Middle frontal gyrus (tissue), 1 donor: ENCODE results near the gene TMPRSS15.
"Not testable (repeated sequence)": the region's sequence is repeated elsewhere in the genome, so short reads cannot be mapped to it uniquely, and the experiment has no call there.

Source experiments
- DNase-seq: peaks from one replicate; pipeline ENCODE4 v3.0.0-alpha.2; 2015; ENCODE audit warnings: low spot score; ENCODE audit errors: extremely low spot score

TMPRSS15 gene

DNA sequence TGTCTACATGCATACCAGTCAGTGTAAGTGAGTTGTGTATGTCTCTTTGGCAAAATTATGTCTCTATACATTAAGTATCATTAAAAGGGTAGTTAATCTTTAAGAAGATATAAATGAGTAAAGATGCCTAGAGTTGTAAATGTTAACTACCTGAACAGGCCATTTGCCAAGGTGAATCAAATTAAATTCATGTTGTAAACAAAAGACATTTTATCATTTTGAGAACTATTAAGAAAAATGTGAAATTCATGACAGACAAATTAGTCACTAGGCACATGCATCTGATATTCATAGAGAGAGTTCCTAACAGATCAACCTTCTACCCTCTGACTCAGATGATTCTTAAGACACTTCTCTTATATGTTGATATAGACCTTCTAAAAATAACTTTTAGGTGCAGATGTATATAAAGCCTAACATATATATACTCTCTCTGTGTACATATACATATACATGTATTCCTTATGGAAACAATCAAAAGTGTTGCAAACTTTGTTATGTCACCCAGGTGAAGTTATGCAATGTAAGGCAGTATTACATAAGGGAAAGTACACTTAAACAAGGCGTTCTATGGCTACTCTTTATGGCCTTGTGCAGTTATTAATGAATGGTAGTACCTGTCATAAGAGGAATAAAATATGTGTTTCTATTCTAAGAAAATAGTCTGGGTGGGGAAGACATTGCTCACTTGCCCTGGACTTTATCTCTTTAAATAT lies at the start of gene TMPRSS15:
TMPRSS15 (minus strand) TSS at position 51 of the 716 bp plus-strand sequence. CDS start 163 bp downstream, outside the sequence.
- DNase-seq = no peak

DNA sequence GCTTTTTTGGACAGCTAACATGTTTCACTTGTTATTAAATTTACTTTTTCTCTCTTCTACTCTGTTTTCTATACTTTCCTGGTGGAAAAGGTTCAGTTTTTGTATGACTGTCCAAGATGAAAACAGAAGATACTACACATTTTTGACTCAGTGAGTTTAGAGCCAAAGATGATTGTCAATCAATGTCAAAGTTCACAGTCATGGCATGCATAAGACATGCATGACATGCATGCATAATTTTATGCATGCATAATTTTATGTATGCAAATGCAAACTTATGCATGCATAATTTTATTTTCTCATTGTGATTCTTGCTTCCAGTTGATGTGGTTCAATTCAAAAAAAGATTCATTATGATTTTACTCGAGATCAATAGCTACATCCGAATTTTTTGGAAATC lies 48.1 kb upstream of the TMPRSS15 start:
- DNase-seq = no peak

DNA sequence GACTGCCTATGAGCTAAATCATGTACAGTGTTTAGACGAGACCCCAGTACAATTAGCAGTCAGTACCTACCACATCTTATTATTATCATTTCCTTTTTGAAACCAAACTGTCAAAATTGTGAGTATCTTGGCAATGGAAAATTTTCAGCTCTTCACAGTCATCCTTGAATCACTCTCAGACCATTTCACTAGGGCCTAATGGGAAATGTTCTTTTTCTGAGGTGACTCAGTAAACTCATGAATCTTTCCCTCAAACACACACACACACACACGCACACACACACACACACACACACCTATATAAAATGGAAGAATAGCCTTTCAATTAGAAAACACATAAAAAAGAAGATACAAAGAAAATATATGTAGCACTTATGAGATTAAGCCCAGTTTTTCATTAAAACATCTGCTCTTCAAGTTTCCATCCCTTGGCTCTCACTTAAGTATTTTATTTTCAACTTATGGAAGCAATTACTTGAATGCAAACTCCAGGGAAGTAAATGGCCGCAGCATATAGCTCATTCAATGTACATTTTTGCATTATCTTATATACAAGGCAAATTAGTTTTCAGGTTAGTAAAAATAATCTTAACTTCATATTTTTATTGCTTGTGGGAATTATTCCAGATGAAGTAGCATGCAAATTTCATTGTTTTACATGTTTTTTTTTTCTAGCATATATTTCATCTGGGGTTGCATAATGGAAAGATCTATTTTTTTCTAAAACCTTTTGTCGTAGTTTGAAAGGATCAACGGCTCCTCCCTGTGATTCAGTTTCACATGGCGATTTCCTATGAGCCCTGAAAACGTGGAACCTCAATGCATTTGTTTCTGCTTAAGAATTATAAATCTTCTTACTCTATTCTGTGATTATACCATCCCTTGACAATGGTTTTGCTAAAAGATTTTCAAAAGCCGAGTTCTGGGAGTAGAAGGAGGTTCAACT lies 46.3 kb upstream of the TMPRSS15 start:
- no peak for DNase-seq

DNA sequence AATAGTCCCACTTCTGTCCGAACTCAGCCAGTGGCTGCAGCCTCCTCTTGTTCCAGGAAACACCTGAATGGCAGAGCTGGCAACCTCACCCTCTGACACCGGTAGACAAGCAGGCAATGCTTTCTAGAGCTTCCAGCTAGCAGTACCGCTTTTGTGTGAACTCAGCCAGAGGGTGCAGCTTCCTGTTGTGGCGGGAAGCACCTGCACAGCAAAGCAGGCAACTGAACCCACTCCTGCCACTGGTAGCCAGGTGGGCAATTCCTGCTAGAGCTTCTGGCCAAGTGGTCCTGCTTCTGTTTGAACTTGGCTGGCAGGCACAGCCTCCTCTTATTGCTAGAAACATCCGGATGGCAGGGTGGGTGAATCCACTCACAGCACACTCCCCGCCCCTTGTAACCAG lies 40.1 kb upstream of the TMPRSS15 start:
- no peak for DNase-seq

DNA sequence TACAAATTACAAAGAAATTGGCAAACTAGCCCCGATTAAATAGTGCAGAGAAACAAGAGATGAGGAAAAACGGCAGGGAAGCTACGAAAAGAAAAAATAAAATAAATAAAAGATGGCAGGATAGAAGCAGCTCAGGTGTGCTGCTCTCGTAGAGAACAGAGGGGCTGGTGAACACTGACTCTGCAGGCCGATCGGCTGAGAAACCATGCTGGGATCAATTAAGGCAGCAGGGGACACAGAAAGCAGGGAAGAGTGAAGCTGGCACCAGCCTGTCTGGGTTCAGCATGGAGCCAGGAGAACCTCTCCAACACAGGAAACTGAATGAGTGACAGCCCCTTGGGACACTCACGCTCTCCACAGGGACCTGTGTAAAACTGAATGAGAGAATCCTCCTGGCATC lies 39.5 kb upstream of the TMPRSS15 start:
- no peak for DNase-seq

DNA sequence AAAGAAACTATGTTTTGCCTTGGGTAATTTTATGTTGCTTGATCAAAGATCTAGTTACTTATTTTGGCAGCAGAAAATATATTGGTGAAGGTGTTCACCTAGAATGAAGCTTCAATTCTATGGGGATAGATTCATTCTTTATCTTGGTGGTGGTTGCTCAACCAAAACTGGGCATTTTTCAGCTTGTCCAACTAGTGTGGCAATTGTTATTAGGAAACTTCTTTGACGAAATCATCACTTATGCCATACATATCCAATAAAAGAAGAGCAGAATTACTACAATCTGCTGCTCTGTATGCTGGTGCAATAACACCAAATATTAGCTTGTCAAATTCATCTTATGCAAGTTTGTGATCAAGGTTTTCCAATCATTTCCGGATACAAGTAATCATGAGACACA lies 26.8 kb upstream of the TMPRSS15 start:
- DNase-seq = no peak

DNA sequence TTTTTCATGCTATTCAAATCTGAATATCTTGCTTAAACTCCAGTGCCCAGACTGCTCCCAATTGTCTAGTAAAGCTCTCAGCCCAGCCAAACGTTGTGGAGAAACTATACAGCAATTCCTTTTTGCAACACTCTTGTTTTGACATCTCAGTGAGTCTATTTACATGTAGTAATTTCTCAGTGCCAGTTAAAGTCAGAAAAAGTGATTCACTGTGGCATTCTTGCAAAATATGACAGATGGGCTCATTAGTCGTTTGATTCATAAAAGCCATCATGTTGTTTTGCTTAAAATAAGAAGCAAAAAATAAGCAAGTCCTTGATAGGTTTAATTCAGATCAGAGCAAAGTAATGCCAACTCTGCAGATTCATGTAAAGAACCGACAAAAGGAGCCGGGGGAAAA lies 20.7 kb upstream of the TMPRSS15 start:
- no peak for DNase-seq

DNA sequence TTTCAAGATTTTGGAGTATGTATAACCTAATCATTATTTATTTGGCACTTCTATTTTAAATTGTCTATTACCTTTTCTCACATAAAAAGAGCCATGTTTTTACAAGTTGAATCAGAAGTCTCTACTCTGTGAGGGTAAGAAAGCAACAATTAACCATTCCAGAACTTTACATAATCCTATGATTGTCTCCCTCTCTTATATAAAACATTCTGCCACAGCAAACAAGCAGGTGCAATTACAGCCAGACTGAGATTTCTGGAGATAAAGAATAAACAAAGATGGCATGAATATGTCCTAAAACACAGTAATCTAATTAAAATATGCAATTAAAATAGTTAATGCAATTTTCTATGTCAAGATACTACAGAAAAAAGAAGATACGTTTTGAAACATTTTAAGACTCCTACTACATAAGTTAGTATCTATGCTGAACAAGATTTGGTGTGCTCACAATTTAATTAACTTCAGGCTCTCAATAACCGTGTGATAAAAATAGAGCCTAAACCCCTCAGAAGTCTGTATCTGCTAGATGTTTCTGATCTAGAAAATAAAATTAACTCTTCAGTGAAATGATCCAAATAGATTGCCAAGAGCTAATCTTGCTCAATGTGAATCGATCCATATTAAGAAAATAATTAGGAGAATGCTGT lies 13.7 kb upstream of the TMPRSS15 start:
- DNase-seq = no peak

DNA sequence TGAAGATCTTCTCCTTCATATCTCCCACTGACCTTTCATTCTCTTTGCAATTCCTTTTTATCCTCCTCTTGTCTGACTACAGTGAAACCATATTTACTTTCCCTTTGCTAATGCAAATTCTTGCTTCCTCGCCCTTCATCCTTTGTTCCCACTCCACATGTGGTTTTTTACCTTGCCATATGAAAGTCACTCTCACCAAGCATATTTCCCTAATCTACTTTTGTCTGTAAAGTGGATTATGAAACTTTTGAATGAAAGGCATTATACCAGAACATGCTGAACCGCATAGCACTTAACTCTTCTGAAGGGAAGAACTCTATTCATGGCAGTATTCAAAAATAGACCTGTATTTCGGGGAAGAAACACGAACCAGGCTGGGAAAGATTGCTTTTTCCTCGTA lies 8.0 kb upstream of the TMPRSS15 start:
- DNase-seq = no peak

DNA sequence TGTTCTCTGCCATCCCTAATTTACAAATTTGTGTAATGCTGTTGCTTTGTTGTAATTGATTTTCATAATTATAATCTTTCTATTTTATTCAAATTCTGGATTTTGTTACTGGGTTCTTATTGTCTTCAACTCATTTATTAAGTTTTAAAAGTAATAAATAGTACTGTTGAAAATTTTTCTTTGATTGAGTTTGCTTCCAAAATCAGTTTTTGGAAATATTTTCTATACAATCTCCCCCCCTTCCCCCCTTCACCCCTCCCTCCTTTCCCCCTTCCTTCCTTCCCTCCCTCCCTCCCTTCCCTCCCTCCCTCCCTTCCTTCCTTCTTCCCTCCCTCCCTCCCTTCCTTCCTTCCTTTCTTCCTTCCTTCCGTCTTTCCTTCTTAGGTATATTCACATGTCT lies 6.0 kb upstream of the TMPRSS15 start:
- no peak for DNase-seq

DNA sequence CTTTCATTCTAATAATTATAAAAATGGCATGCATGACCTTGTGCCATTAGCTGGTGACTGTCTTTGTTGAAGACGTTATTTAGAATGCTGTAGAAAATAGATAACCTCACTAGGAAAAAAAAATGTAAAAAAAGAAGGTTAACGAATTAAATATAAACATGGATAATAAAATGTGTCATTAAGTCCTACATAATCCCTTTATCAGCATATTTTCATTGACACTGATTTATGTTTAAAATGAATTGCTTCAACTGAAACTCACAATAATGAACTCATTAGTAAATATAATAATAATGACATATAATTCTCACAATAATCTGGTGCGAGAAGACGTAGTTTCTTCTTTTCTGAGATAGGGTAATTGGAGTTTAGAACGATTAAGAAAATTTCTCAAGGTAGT lies 4.7 kb downstream of the TMPRSS15 start:
- DNase-seq = no peak

DNA sequence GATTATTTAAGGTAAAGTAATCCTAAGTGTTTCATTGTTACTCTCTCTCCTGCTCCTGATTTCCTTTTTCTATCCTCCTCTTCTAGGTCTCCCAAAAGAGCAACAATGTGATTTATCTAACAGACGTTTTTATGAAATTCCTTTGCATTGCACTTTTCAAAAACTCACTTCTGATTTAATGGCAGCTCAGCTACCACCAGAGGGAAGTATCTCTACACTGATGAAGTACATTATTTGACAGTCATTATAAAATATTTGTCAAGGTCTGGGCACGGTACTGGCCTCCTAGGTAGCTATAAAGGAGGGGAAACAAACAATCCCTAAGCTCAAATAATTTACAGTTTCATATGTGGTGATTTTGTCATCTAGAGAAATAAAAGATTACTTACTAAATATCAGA lies 15.6 kb downstream of the TMPRSS15 start:
- no peak for DNase-seq

DNA sequence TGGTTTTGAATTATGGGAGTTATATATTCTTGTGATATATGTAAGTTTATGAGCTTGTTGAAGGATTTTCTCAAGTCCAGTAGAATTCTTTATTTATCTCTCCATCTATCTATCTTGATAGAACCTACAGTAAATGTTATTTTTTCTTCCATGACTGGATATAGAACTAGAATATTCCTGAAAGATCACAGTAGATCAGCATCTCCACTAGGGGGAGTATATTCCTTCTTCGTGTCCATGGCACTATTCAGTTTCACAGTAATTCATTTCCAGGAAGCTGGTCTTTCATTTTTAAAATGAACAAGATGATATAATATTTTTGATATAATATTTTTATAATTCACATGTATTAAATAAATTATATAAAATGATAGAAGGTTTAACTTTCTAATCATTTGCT lies 18.8 kb downstream of the TMPRSS15 start:
- DNase-seq = no peak

DNA sequence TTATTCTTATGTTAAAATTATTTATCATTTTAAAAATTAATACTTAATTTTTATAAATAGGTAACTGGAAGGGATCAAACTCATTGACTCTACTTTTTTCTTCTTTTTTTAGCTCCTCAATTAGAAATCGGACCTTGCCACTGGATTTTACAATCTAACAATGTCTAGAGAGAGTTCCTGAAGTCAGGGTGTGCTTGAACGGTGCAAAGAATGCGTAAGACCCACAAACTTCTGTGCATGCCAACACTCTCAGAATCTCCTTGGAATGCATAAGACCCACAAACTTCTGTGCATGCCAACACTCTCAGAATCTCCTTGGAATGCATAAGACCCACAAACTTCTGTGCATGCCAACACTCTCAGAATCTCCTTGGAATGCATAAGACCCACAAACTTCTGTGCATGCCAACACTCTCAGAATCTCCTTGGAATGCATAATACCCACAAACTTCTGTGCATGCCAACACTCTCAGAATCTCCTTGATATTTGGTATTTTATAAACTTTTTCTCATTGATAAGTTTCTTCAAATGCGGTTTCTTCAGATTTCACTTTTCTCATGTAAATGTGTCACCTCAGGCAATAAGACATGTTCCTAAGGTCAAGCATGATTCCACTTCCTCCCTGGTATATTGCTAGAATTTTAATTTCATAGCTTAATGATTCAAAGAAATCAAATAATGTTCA lies 20.5 kb downstream of the TMPRSS15 start:
- DNase-seq = not testable (repeated sequence)

DNA sequence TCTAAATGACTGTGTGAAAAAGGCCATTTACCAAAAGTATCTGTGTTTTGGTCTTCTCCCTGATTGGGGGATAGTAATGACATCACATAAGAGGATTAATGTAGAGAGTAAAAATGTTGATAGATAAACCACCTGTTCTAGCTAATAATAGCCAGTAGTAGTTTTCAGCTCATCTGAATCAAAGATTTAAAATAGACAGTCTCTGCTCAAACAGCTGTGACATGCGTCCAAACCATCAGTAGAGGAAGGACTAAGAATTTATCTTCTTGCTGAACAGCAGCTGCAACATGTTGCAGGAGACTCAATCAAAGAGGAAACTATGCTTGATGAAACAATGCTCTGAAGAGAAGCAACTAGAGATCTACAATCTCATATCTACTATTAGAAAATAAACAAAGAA lies 21.4 kb downstream of the TMPRSS15 start:
- no peak for DNase-seq

DNA sequence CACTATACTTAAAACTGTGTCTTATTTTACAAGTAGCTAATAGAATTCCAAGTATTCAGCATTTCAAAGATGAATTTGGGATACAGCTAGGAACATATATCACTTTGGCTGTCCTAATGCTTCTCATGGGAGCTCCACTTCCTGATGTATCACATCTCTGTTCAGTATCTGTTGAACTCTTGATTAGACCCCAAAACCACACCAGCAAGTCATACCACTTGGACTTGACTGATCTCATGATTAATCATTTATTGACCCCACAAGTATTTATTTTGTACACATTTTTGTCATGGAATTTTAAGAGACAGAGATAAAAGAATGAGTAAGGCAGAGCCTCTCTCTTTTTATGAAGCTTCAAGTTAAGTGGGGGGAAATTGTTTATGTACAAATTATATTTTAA lies 30.0 kb downstream of the TMPRSS15 start:
- DNase-seq = no peak

DNA sequence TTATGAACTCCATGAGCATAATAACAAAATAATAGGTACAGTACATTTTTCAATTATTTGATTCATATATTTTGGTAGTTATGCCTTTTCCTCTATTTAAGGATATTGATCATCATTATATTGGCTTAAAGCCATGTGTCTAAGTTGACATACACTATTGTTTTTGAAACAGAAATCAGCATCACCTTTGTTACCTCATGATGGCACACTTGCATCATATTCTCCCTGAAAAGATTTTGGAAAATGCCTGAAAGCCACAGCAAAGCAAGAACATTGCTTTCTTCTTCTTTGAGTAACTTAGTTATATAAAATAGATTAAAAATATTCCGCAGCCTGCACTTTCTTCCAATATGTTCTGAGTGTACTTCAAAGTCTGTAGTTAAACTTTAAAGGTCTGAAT lies 33.3 kb downstream of the TMPRSS15 start:
- no peak for DNase-seq

DNA sequence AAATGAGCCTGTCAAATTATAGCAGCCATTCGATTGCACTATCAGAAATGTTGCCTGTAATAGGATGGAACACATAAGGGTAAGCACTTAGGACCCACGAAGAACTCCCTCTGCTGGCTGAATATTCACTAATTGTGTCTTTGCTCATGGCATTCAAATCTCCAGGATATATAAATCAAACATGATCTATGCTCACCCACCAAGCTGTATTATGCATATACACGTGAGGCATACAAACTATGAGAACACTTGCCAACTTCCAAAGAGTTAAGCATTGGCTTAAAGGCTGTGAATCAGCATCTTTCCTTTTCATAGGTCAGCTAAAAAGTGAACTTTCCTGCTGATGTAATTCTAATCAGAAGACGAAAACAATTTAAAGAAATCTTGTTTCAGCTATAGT lies 34.5 kb downstream of the TMPRSS15 start:
- no peak for DNase-seq

DNA sequence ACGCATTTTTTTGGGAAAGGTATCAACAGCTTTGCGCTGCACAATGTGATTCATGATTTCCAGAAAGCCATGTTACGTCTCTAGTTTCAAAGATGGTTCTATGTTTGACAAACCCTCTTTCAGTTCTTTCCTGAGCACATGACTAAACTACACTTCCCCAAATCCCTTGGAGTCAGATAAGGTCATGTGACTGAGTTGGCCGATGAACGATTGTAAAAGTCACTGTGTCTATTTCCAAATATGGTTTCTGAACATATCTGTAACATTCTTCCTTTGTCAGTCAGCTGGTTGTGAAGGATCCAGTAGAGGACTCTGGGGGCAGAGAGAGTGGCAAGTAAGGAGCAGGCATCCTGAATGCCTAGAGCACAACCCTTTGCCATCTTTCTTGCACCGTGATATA lies 35.4 kb downstream of the TMPRSS15 start:
- no peak for DNase-seq

DNA sequence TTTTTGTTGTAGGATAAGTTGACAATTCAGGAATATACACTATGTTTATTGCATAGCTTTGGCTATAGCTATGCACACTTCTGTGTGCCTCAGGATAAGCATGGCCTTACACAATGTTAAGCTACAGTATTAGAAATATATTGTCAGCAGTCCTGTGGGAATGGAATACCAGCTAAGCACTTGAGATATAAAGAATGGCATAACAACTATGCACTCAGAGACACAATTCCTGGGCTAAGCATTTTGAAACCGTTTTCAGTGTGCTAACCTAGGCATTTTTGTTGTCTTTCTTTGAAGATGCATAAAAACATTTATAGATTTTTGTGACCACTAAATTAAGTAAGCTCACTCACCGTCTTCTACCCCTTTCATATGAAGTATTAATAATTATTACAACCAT lies 46.8 kb downstream of the TMPRSS15 start:
- DNase-seq = no peak

DNA sequence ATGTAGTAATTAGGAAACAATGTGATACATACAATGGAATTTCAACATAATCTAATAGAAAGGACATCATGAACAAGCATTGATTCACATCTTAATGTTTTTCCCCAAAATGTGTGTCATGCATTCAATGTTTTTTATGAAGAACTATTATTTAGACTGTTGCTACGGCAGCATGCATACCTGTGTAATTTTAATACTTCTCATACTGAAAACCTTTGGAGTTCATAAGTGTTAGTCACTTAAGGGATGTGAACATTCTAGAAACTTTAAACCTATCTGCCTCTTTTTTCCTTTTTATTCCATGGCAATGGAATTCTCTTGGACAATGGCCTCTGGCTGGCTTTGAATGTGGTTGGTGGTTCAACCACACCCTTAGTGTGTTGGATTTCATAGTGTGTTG lies 48.6 kb downstream of the TMPRSS15 start:
- no peak for DNase-seq

DNA sequence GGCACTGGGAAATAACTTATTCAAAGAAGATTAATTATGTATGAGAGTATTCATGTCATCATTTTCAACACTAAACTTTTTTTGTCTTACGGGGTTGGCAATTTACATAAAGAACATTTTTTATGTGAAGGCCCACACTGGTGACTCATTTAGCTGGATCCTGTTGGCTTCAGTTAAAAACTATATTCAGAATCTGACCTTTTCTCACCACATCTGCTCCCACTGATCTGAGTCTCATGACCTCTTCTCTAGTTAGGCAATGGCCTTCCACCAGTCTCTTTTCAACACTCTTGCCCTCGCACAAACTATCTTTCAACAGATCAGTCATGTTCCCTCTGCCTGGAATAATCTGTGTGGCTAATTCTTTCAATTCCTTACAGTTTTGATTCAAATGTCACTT lies 53.4 kb downstream of the TMPRSS15 start:
- DNase-seq = no peak
